H1 (cell line): Measurements from ENCODE around the gene COL6A2. TPM values are rescaled to one million over a fixed set of nuclear protein-coding genes. Genes with fewer than 3 reads are reported as not detected.

Experiments
- FOSL1 ChIP-seq: IDR thresholded peaks from 2 replicates; pipeline ENCODE4 v1.6.1; 2011; ENCODE audit warnings: mild to moderate bottlenecking, low read depth, low read length, moderate library complexity; ENCODE audit not compliant: insufficient read depth
- polyA plus RNA-seq, 7 experiments: library from polyadenylated mRNA; depleted of rRNA in 3 of 7; stranded (reverse) in 5 of 7; unstranded in 2 of 7; fragments of >200 nt in 5 of 7; fragments of 200-250 nt in 2 of 7; gene quantifications; 1 replicate in 5 of 7; 2 replicates in 1 of 7; 4 replicates in 1 of 7; pipeline versions ENCODE4 v1.2.1 to v1.2.3, GENCODE V29; 2011 to 2013; ENCODE audit warnings: missing spikeins in 2 of 7, mixed read lengths in 2 of 7
- total RNA-seq: library from RNA; stranded (reverse); fragmentation: NEBNext Ultra II Directional; extraction: Animal tissue kit (Norgen Biotek cat#: 25700); gene quantifications from 2 replicates; pipeline ENCODE4 v1.2.1, GENCODE V29; 2021
- TF ChIP-seq, protein P1 (sequence below): fragments of 300-600 bp; sonication (generic); IDR thresholded peaks from 2 replicates; pipeline ENCODE4 v1.7.1; 2012; ENCODE audit warnings: low read length, moderate library complexity, mild to moderate bottlenecking, inconsistent platforms; ENCODE audit not compliant: insufficient replicate concordance
- TF ChIP-seq, protein P2 (sequence below), 3 experiments: IDR thresholded peaks; 1 replicate in 2 of 3; 2 replicates in 1 of 3; pipeline versions ENCODE4 v1.5.1 to v1.6.1; 2011; ENCODE audit warnings: low read length in 3 of 3, mild to moderate bottlenecking in 3 of 3, inconsistent platforms in 2 of 3, low read depth in 1 of 3, moderate library complexity in 1 of 3; ENCODE audit not compliant: insufficient read depth in 1 of 3; ENCODE audit errors: control extremely low read depth in 1 of 3

The COL6A2 gene
- total and polyA plus RNA-seq, 2 of the 8 experiments (the other 6 are each of a cell fraction or from before 2014, with no cell fraction given), result 60.1 to 62.7 TPM

DNA sequence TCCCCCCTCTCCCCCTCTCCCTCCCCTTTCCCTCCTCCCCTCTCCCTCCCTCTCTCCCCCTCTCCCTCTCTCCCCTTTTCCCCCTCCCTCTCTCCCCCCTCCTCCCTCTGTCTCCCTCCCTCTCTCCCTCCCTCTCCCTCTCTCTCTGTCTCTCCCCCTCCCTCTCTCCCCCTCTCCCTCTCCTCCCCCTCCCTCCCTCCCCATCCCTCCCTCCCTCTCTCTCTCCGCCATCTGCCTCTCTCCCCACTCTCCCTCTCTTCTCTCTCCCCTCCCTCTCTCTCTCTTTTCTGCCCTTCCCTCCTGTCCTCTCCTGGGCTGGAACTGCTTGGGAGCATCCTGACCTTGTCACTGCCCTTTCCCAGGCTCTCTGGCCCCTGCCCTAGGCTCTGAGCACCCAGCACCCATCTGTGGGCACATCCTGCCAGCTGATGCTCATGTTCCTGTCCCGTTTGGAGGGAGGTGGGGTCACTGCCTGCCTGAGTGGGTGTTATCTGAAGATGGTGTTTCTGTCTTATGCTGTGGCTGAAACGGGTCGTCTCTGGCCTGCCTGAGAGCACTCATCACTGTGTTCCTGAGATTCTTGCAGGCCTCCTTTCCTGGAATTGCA lies 46.7 kb downstream of the COL6A2 start (continued):
- TF ChIP-seq, protein P1, sequence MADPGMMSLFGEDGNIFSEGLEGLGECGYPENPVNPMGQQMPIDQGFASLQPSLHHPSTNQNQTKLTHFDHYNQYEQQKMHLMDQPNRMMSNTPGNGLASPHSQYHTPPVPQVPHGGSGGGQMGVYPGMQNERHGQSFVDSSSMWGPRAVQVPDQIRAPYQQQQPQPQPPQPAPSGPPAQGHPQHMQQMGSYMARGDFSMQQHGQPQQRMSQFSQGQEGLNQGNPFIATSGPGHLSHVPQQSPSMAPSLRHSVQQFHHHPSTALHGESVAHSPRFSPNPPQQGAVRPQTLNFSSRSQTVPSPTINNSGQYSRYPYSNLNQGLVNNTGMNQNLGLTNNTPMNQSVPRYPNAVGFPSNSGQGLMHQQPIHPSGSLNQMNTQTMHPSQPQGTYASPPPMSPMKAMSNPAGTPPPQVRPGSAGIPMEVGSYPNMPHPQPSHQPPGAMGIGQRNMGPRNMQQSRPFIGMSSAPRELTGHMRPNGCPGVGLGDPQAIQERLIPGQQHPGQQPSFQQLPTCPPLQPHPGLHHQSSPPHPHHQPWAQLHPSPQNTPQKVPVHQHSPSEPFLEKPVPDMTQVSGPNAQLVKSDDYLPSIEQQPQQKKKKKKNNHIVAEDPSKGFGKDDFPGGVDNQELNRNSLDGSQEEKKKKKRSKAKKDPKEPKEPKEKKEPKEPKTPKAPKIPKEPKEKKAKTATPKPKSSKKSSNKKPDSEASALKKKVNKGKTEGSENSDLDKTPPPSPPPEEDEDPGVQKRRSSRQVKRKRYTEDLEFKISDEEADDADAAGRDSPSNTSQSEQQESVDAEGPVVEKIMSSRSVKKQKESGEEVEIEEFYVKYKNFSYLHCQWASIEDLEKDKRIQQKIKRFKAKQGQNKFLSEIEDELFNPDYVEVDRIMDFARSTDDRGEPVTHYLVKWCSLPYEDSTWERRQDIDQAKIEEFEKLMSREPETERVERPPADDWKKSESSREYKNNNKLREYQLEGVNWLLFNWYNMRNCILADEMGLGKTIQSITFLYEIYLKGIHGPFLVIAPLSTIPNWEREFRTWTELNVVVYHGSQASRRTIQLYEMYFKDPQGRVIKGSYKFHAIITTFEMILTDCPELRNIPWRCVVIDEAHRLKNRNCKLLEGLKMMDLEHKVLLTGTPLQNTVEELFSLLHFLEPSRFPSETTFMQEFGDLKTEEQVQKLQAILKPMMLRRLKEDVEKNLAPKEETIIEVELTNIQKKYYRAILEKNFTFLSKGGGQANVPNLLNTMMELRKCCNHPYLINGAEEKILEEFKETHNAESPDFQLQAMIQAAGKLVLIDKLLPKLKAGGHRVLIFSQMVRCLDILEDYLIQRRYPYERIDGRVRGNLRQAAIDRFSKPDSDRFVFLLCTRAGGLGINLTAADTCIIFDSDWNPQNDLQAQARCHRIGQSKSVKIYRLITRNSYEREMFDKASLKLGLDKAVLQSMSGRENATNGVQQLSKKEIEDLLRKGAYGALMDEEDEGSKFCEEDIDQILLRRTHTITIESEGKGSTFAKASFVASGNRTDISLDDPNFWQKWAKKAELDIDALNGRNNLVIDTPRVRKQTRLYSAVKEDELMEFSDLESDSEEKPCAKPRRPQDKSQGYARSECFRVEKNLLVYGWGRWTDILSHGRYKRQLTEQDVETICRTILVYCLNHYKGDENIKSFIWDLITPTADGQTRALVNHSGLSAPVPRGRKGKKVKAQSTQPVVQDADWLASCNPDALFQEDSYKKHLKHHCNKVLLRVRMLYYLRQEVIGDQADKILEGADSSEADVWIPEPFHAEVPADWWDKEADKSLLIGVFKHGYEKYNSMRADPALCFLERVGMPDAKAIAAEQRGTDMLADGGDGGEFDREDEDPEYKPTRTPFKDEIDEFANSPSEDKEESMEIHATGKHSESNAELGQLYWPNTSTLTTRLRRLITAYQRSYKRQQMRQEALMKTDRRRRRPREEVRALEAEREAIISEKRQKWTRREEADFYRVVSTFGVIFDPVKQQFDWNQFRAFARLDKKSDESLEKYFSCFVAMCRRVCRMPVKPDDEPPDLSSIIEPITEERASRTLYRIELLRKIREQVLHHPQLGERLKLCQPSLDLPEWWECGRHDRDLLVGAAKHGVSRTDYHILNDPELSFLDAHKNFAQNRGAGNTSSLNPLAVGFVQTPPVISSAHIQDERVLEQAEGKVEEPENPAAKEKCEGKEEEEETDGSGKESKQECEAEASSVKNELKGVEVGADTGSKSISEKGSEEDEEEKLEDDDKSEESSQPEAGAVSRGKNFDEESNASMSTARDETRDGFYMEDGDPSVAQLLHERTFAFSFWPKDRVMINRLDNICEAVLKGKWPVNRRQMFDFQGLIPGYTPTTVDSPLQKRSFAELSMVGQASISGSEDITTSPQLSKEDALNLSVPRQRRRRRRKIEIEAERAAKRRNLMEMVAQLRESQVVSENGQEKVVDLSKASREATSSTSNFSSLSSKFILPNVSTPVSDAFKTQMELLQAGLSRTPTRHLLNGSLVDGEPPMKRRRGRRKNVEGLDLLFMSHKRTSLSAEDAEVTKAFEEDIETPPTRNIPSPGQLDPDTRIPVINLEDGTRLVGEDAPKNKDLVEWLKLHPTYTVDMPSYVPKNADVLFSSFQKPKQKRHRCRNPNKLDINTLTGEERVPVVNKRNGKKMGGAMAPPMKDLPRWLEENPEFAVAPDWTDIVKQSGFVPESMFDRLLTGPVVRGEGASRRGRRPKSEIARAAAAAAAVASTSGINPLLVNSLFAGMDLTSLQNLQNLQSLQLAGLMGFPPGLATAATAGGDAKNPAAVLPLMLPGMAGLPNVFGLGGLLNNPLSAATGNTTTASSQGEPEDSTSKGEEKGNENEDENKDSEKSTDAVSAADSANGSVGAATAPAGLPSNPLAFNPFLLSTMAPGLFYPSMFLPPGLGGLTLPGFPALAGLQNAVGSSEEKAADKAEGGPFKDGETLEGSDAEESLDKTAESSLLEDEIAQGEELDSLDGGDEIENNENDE, result no peak
- no peak for TF ChIP-seq FOSL1
- TF ChIP-seq, protein P2, sequence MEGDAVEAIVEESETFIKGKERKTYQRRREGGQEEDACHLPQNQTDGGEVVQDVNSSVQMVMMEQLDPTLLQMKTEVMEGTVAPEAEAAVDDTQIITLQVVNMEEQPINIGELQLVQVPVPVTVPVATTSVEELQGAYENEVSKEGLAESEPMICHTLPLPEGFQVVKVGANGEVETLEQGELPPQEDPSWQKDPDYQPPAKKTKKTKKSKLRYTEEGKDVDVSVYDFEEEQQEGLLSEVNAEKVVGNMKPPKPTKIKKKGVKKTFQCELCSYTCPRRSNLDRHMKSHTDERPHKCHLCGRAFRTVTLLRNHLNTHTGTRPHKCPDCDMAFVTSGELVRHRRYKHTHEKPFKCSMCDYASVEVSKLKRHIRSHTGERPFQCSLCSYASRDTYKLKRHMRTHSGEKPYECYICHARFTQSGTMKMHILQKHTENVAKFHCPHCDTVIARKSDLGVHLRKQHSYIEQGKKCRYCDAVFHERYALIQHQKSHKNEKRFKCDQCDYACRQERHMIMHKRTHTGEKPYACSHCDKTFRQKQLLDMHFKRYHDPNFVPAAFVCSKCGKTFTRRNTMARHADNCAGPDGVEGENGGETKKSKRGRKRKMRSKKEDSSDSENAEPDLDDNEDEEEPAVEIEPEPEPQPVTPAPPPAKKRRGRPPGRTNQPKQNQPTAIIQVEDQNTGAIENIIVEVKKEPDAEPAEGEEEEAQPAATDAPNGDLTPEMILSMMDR (IDR thresholded peaks at IDR 0.05; ENCODE audit: control extremely low read depth in 1 of 3, insufficient read depth in 1 of 3, low read depth in 1 of 3, low read length in 3 of 3), result no peak
